Osteoblast (primary cell): ENCODE measurements around the gene ATXN2. TPM values are rescaled to one million over a fixed set of nuclear protein-coding genes. Genes with fewer than 3 reads are reported as not detected.

Source experiments
- DNase-seq: peaks from one replicate; pipeline ENCODE4 v3.0.0; 2011; ENCODE audit warnings: low spot score, mixed read lengths; ENCODE audit not compliant: insufficient read length; ENCODE audit errors: missing footprints
- H2AFZ ChIP-seq: 2 replicates; pipeline ENCODE4 v1.6.0; 2011; ENCODE audit warnings: mild to moderate bottlenecking, low read length
- H3K27ac ChIP-seq: 2 replicates; pipeline ENCODE4 v1.5.1; 2011; ENCODE audit warnings: mild to moderate bottlenecking, low read depth, low read length, moderate library complexity
- H3K27me3 ChIP-seq: 2 replicates; pipeline ENCODE4 v1.6.0; 2012; ENCODE audit warnings: mild to moderate bottlenecking, control low read depth, inconsistent platforms, low read length, moderate library complexity; ENCODE audit not compliant: insufficient read depth
- H3K36me3 ChIP-seq: 2 replicates; pipeline ENCODE4 v1.5.1; 2011; ENCODE audit warnings: mild to moderate bottlenecking, low read length, control low read depth, moderate library complexity; ENCODE audit not compliant: insufficient read depth
- H3K4me1 ChIP-seq: 2 replicates; pipeline ENCODE4 v1.5.1; 2011; ENCODE audit warnings: mild to moderate bottlenecking, low read length, control low read depth, moderate library complexity; ENCODE audit not compliant: insufficient read depth
- H3K4me2 ChIP-seq: 2 replicates; pipeline ENCODE4 v1.6.0; 2011; ENCODE audit warnings: mild to moderate bottlenecking, low read length; ENCODE audit not compliant: insufficient read depth
- H3K4me3 ChIP-seq: fragments of 200-600 bp; sonication (generic); 3 replicates; pipeline ENCODE4 v1.5.1; 2012; ENCODE audit warnings: mild to moderate bottlenecking, low read length, inconsistent platforms; ENCODE audit not compliant: insufficient read depth
- H3K79me2 ChIP-seq: 2 replicates; pipeline ENCODE4 v1.6.0; 2012; ENCODE audit warnings: mild to moderate bottlenecking, low read length, control low read depth, inconsistent platforms; ENCODE audit not compliant: insufficient read depth
- H3K9me3 ChIP-seq: 2 replicates; pipeline ENCODE4 v1.5.1; 2011; ENCODE audit warnings: low read depth, low read length, control low read depth
- H4K20me1 ChIP-seq: 2 replicates; pipeline ENCODE4 v1.6.0; 2012; ENCODE audit warnings: mild to moderate bottlenecking, low read length, control low read depth; ENCODE audit not compliant: insufficient read depth
- total RNA-seq: library from RNA; depleted of rRNA; stranded (reverse); fragments of >200 nt; gene quantifications from 2 replicates; pipeline ENCODE4 v1.2.3, GENCODE V29; 2012
- TF ChIP-seq, protein P1 (sequence below): IDR thresholded peaks from 2 replicates; pipeline ENCODE4 v1.5.1; 2011; ENCODE audit warnings: mild to moderate bottlenecking, low read depth, low read length, moderate library complexity; ENCODE audit errors: extremely low read depth

Gene ATXN2
- total RNA-seq, 1 donor, result 39.4 TPM

DNA sequence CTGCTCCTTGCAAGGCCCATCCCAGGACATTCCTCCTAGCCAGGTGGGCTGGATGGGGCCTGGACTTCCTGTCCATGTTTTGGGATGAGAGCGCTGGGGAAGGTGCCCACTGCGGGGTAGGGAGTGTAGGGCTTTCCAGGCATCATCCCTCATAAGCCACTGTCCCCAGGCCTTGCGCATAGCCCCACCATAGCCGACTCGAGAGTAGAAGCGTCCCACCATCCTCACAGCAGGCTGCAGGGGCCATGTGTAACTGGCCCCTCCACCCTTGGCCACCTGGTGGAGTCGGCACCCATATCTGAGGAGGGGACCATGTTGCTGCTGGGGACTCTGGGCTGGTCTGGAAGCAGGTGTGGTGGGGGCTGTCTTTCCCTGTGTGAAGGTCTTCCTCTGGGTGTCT, 162.8 kb downstream of the ATXN2 start:
- TF ChIP-seq, protein P1, sequence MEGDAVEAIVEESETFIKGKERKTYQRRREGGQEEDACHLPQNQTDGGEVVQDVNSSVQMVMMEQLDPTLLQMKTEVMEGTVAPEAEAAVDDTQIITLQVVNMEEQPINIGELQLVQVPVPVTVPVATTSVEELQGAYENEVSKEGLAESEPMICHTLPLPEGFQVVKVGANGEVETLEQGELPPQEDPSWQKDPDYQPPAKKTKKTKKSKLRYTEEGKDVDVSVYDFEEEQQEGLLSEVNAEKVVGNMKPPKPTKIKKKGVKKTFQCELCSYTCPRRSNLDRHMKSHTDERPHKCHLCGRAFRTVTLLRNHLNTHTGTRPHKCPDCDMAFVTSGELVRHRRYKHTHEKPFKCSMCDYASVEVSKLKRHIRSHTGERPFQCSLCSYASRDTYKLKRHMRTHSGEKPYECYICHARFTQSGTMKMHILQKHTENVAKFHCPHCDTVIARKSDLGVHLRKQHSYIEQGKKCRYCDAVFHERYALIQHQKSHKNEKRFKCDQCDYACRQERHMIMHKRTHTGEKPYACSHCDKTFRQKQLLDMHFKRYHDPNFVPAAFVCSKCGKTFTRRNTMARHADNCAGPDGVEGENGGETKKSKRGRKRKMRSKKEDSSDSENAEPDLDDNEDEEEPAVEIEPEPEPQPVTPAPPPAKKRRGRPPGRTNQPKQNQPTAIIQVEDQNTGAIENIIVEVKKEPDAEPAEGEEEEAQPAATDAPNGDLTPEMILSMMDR, result no peak
- H3K4me3 ChIP-seq, result no peak overlapping the region
- H3K4me1 ChIP-seq, result peaks cover 75% of the 10 kb centered on the region
- H3K27ac ChIP-seq, result peak overlapping the region; percentile 86
- peaks cover 98% of the 10 kb centered on the region for H3K79me2 ChIP-seq
- DNase-seq, result no peak
- no peaks in the 10 kb centered on the region for H3K9me3 ChIP-seq
- H2AFZ ChIP-seq, result no peak overlapping the region
- no peak overlapping the region for H3K4me2 ChIP-seq
- no peaks in the 10 kb centered on the region for H3K27me3 ChIP-seq
- H4K20me1 ChIP-seq, result peaks cover 70% of the 10 kb centered on the region
- peaks cover 7% of the 10 kb centered on the region for H3K36me3 ChIP-seq

DNA sequence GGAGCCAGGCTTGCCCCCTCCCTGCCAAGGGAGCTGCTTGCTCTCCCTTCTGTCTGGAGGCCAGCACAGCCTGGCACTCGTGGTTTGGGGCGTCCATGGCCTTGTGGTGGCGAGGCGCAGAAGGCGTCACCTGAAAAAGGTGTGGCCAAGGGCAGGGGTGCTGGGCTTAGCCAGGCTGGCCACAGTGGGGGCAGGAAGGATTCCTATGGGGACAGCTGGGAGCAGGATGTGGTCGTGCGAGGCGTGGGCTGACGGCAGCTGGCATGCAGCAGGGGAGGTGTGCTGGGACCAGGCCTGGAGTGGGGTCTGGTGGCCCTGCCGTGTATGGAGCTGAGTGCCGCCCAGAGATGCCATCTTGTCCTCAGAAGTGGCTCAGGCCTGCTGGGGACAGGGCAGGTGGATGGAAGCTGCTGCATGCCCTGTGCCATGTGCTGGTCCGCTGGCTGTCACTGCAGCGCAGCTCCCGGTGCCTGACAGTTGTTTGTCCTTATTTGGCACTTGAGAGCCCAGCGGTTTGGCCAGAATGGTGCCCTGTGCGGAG, 163.4 kb downstream of the ATXN2 start:
- peaks cover 78% of the 10 kb centered on the region for H3K4me1 ChIP-seq
- peaks cover 68% of the 10 kb centered on the region for H4K20me1 ChIP-seq
- H3K36me3 ChIP-seq, result peaks cover 7% of the 10 kb centered on the region
- TF ChIP-seq, protein P1, result no peak
- H3K4me2 ChIP-seq, result peak overlapping the region; percentile 17
- no peak overlapping the region for H2AFZ ChIP-seq
- peak; percentile 25 for DNase-seq
- peaks cover 98% of the 10 kb centered on the region for H3K79me2 ChIP-seq
- no peaks in the 10 kb centered on the region for H3K9me3 ChIP-seq
- H3K4me3 ChIP-seq, result no peak overlapping the region
- no peaks in the 10 kb centered on the region for H3K27me3 ChIP-seq
- peak overlapping the region; percentile 81 for H3K27ac ChIP-seq

DNA sequence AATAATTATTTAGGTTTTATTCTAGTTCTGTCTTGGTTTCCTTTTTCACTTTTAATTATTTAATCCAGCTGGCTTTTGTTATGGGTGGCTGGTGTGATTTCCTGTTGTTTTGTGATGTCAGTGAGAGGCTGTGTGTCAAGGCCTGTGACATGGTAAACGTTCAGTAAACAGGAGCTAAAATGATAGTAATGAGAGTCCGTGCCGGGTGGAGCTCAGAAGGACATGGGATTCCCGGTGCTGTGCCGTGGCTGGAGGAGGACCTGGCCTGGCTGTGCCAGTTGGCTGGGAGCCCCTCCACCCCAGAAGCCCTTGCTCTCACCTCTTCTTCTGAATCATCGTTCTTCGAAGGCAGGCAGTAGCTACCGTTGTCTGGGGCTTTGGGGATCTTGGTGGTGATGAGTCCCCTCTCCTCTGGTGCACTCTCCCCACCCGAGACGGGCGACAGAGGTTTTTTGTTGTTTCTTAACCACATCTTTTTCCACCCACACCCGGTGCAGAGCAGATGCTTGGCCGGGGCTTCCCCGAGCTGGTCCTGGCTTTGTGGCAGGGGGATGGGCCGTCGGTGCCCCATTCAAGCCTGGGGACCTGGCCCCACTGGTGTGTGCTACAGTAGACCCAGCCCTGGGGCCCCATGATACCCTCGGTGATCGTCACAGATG, 164.3 kb downstream of the ATXN2 start:
- Histone ChIP-seq H3K4me2 (peak overlapping the region; percentile 63), H3K79me2 (peaks cover 98% of the 10 kb centered on the region), H2AFZ (no peak overlapping the region), H3K27me3 (no peaks in the 10 kb centered on the region), H3K9me3 (no peaks in the 10 kb centered on the region), H3K4me3 (peak overlapping the region; percentile 1), H3K36me3 (peaks cover 7% of the 10 kb centered on the region), H3K4me1 (peaks cover 84% of the 10 kb centered on the region), H4K20me1 (peaks cover 61% of the 10 kb centered on the region), H3K27ac (peak overlapping the region; percentile 81)
- DNase-seq, result peak; percentile 76
- TF ChIP-seq, protein P1, result no peak

DNA sequence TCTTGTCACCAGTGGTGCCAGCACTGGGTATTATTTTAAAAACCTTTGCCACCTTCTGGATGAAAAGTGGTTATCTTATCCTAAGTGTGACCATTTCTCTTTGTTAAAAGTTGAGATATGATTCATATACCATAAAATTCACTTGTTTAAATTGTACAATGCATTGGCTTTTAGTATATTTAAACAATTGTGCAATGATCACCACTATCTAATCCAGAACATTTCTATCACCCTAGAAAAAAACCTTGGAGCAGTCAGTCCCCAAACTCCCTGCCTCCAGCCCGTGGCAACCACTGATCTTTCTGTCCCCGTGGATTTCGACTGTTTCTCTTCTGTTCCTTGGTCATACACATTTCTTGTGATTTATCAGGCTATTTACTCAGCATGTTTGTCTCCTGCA, 165.1 kb downstream of the ATXN2 start:
- Histone ChIP-seq H3K27ac (peak overlapping the region; percentile 81), H3K27me3 (no peaks in the 10 kb centered on the region), H2AFZ (no peak overlapping the region), H3K36me3 (peaks cover 7% of the 10 kb centered on the region), H3K9me3 (no peaks in the 10 kb centered on the region), H3K4me3 (no peak overlapping the region), H3K79me2 (peaks cover 100% of the 10 kb centered on the region), H3K4me1 (peaks cover 88% of the 10 kb centered on the region), H3K4me2 (peak overlapping the region; percentile 63), H4K20me1 (peaks cover 61% of the 10 kb centered on the region)
- TF ChIP-seq, protein P1, result no peak
- DNase-seq, result no peak
